Stimulated activated CD4-positive, alpha-beta T cell treated with anti-CD3 and anti-CD28 coated beads, Interleukin-1b, Interleukin-23, amount 100 ng/mL, for 4 hours (primary cell): Measurements from ENCODE around the gene MITF.
"Not testable (repeated sequence)": the region's sequence is repeated elsewhere in the genome, so short reads cannot be mapped to it uniquely, and the experiment has no call there.

ENCODE experiments used
- DNase-seq, 2 donors: peaks; one replicate each; pipeline ENCODE4 v3.0.0-alpha.2; 2020; ENCODE audit warnings: low read depth in 2 of 2

The MITF gene

DNA sequence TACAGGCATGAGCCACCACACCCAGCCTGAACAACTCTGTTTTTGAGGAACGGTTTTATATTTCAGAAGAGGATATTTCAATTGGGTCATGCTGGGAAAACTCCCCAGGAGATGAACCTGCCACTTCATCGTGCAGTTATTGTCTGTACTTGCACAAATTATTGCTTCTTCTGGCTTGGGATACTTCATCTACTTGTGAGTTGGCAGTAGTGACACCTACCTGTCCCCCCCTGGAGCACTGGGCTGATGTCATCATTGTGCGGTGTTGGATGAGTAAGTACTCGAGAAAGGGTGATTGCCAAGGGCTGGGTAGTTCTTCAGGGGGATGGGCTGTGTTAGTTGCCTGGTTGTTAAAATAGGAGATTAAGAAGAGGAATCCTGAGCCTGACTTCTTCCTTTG lies 175.1 kb downstream of the MITF start:
- no peak for DNase-seq

DNA sequence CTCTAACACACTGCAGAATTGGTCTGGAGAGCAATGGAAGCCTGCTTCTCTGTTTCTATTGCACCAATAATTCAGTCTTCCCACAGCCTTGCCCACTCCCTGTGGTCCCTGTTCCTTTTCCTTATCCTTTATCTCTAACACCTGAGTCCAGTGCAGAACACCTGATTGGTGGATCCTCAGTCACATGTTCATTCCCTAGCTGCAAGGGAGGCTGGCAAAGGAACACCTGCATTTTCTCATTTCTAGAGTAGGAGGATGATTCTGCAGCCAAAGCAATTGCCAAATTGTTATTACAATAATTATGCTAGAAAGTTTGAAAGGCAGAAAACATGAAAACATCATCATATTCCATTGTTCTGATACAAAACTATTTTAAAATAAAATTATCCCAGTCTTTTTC lies 176.5 kb downstream of the MITF start:
- DNase-seq: no peak

DNA sequence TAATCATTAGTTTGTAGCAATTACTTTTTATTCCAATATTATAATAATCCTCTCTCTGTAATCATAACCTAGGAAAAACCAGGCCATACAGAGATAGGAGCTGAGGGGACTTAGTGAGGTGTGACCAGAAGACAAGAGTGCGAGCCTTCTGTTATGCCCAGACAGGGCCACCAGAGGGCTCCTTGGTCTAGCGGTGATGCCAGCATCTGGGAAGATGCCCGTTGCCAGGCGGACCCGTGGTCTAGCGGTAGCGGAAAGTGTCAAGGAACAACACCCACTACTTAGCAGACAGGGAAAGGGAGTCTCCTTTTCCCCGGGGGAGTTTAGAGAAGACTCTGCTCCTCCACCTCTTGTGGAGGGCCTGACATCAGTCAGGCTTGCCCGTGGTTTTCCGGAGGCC lies 180.7 kb downstream of the MITF start:
- DNase-seq: not testable (repeated sequence)

- no peak for DNase-seq
These were observed 182.4 kb downstream of the MITF start for GRCh38 chr3:69921651-69922050.

GRCh38 chr3:69922521-69923000 lies 183.3 kb downstream of the MITF start:
- no peak for DNase-seq

DNA sequence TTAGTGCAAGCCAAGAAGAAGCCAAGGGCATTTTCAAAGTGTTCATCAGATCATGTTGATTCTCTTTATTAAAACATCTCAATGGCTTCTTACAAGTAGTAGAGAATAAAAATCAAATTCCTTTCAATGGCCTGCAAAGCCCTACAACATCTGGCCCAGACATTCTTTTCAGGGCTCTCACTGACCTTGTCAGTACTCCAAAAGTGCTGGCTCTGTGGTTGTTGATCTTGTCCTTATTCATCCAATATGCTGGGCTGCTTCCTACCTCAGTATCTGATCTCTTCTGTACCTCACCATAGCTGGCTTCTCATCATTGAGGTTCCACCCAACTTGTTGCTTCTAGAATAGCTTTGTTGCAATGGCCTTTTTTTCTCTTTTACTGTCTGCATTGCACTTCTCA lies 186.2 kb downstream of the MITF start:
- no peak for DNase-seq

GRCh38 chr3:69926385-69926784 lies 187.1 kb downstream of the MITF start:
- no peak for DNase-seq

- DNase-seq: no peak
These were observed 188.3 kb downstream of the MITF start for GRCh38 chr3:69927571-69927970.

DNA sequence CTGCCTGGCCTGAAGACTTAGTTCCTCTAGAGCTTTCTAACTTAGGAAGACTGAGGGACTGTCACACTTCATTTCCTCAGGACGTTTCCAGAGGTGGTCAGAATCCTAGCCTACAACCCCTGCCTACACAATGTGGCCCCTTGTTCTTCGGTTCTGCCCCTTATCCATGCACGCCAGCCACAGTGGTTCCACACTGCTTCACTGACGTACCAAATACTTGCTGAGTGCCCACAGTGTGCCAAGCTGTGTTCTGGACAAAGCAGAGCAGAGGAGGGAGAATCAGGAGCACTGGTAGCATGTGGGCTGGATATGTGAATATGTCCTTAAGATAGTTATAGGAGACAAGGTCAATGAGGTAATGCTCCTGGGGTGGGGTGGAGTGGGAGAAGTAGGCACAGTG lies 189.8 kb downstream of the MITF start:
- DNase-seq: no peak

DNA sequence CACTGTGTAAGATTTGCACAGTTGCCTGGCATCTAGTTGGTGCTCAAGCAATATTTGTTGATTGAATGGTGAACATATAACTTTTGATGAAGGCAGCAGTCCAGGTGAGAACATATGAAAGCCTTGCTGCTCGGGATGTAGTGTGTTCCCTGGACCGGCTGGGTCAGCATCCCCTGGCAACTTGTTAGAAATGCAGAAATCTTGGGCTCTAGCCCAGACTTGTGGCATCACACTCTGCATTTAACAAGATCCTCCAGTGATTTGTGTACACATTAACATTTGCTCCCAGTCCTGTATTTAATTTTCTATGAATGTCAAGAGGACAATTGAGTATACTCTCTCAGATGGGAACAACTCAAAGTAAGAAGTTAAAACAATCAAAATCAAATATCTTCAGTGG lies 191.3 kb downstream of the MITF start:
- DNase-seq: no peak

DNA sequence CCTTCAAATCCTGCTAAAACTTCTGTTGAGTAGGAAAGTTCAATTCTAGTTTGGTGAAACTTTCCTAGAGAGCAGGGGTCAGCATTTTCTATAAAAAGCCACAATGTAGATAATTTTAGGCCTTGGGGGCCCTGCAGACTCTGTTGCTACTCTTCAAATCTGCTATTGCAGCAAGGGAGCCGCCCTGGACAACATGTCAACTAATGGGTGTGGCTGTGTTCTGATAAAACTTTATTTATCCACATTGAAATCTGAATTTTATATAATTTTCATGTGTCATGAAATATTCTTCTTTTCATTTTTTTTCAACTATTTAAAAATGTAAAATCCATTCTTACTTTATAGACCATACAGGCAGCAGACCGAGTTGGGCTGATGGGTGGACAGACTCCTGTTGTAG lies 192.8 kb downstream of the MITF start:
- DNase-seq: no peak

DNA sequence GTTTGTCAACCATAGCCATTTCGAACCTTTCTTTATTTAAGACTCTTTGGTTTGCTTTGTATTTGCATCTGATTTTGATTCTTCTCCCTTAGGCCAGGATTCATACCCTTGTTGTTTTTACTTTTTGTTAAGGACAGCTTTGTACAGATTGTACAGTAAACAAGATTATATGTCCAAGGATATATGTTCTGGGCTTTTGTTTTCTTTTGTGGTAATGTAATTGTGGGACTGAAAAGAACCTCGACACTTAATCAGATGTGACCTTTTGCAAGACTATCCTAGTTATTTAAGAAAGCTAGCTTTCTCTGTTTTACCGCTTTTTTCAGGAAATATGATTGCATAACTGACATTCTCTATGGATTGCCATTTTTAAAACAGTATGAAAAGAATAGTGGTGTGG lies 193.2 kb downstream of the MITF start:
- no peak for DNase-seq

- DNase-seq: no peak
These were observed 195.1 kb downstream of the MITF start for GRCh38 chr3:69934398-69934797.

DNA sequence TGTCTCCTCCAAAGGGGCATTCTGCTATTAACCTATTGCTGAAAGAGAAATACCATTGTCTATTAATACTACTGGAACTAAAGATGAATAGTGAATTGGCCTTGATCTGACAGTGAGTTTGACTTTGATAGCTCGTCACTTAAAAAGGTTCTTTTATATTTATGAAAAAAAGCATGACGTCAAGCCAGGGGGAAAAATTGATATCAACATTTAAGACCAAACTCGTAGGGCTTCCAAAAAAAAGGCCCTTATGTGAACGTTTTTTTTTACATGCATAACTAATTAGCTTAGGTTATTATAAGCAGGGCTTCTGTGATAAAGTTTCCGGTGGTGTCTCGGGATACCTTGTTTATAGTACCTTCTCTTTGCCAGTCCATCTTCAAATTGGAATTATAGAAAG lies 197.0 kb downstream of the MITF start:
- no peak for DNase-seq

DNA sequence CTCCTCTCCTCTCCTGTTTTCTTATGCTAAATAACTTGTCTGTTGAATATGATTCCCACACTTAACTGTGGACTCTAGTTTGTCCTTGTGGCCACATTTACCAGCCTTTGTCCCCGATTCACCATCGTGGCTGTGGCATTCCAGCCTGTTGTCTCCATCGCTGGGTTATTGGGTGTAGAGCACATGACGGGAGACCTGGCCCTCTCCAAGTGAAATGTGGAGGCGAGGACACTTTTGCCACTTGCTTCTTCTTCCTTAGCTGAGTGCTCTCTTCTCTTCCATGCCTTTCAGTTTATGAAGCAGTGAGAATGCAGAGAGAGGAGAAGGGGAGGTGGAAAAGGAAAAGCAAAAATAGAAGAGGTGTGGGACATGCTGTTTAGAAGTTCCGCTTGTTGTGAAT lies 198.8 kb downstream of the MITF start:
- DNase-seq: no peak

DNA sequence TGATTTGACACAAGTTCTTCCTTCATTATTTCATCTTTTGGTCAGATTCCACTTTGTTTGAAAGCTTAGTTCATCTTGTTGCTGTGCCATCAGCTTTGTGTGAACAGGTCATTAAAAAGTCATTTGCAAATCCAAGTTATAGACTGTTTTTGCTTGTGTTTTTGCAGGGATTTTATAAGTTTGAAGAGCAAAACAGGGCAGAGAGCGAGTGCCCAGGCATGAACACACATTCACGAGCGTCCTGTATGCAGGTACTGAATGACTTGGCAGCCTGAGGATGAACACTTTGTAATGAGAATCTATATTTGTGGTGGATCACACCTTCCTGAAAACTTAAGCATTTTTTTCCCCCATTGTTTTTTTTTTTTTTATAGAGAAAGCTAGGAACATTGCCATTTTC lies 199.7 kb downstream of the MITF start:
- DNase-seq: no peak

- DNase-seq: no peak
These were observed 201.8 kb downstream of the MITF start for GRCh38 chr3:69941037-69941436.

GRCh38 chr3:69941439-69942176 lies 202.3 kb downstream of the MITF start:
- DNase-seq: no peak

DNA sequence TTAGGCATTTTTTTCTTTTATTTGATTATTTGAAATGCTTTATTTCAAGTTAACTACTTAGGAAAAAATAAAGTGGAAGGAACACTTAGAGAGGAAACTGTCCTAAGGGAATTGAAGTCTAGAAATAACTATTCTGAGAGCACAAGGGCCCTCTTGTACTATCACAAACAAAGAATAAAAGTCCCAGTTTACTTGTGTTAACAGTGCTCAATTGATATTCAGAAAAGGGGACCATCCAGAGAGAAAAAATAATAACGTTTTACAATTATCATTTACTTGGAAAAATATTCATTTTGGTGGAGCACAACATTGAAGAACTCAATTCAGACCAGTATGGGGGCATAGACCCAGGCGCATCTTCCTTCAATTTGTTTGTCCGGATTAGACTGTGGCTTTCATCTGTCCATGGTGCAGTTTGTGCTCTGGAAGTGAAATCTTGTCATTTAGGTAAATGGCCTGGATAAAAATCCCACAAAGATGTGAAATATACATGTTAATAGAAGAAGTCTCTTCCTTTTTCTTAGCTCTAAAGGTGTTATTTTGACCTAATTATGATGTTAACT lies 205.7 kb downstream of the MITF start:
- DNase-seq: no peak

GRCh38 chr3:69948246-69948862 lies 209.1 kb downstream of the MITF start:
- no peak for DNase-seq

DNA sequence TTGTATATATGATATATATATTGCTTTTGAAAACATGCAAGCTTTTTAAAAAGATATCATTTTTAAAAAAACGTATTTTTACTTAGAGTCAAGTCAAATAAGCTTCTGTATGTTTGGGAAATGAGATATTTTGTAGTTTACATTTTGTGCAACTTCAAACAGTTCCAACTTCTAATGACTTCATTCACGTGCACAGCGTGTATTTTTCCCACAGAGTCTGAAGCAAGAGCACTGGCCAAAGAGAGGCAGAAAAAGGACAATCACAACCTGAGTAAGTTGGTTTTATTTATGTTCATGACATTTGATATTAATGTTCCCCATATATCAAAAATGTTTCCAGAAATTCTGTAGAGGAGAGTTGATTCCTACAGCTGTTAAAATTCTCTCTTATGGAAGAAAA lies 212.4 kb downstream of the MITF start:
- DNase-seq: no peak

DNA sequence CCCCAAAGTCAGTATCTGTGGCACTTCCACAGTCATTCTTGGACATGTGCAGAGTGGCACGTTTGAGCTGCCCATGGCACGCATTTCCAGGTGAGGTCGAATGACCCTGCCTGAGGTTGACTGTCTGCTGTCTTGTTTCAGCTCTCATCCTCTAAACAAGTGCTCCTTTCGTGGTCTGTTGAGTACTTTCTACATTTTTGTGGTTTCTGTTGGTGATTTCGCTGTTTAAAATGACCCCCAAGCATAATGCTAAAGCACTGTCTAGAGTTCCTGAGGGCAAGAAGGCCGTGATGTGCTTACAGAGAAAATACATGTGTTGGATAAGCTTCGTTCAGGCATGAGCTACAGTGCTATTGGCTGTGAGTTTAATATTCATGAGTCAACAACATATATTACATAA lies 220.3 kb downstream of the MITF start:
- DNase-seq: no peak

GRCh38 chr3:69961706-69962439 lies 222.6 kb downstream of the MITF start:
- no peak for DNase-seq
